BLaER1 treated with 17β-estradiol and CSF1 and Interleukin-3, amounts not matched to agents 10 nM and 100 nM (cell line): ENCODE measurements around the gene STX8.
A peak's percentile ranks its signal among the peaks of the same experiment; 100 is the strongest.
"Not testable (repeated sequence)": the region's sequence is repeated elsewhere in the genome, so short reads cannot be mapped to it uniquely, and the experiment has no call there.

Experiments
- H3K27ac ChIP-seq, 11 experiments: shearing (Covaris generic); formaldehyde crosslinking; 2 replicates each; pipeline ENCODE4 v1.8.1; 2022
- H3K27me3 ChIP-seq, 11 experiments: shearing (Covaris generic); formaldehyde crosslinking; 2 replicates each; pipeline ENCODE4 v1.8.1; 2022
- H3K36me3 ChIP-seq, 11 experiments: shearing (Covaris generic); formaldehyde crosslinking; 2 replicates each; pipeline ENCODE4 v1.8.1; 2022
- H3K4me1 ChIP-seq, 10 experiments: shearing (Covaris generic); formaldehyde crosslinking; 2 replicates each; pipeline ENCODE4 v1.8.1; 2022
- H3K4me2 ChIP-seq, 11 experiments: shearing (Covaris generic); formaldehyde crosslinking; 2 replicates each; pipeline ENCODE4 v1.8.1; 2022
- H3K4me3 ChIP-seq, 10 experiments: shearing (Covaris generic); formaldehyde crosslinking; 2 replicates each; pipeline ENCODE4 v1.8.1; 2022
- H3K9ac ChIP-seq, 11 experiments: shearing (Covaris generic); formaldehyde crosslinking; 2 replicates each; pipeline ENCODE4 v1.8.1; 2022
- H3K9me3 ChIP-seq, 11 experiments: shearing (Covaris generic); formaldehyde crosslinking; replicated peaks in 1 of 11; 2 replicates each; pipeline ENCODE4 v1.8.1; 2022
- H4K20me1 ChIP-seq, 11 experiments: shearing (Covaris generic); formaldehyde crosslinking; 2 replicates each; pipeline ENCODE4 v1.8.1; 2022
- Cebpa-rat ChIP-seq, 11 experiments: shearing (Covaris generic); IDR thresholded peaks; 2 replicates each; pipeline ENCODE4 v1.8.1; 2022

The STX8 gene

DNA sequence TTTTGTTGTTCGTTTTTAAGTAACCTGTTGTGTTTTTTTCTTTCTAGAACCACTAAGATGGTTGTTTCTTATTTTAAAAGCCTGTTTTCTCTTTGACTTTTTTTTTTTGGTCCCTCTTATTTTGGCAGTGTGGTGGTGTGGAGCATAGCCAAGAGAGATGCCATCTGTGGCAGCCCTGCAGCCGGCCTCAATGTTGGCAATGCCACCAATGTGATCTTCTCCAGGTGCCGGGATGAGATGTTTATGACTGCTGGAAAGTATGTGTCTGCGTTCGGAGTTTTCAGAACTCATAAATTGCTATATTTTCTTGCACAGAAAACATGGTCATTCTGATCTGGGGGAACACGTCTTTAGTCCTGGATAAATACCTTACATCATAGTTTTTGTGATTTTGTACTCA, 18.4 kb upstream of the STX8 start:
- no peaks in the 10 kb centered on the region for H4K20me1 ChIP-seq
- H3K36me3 ChIP-seq, result no peaks in the 10 kb centered on the region
- no peaks in the 10 kb centered on the region for H3K27me3 ChIP-seq
- peaks cover 0 to 7% (median 0%) of the 10 kb centered on the region in 11 experiments; a peak in 3 of 22 replicates for H3K9me3 ChIP-seq
- no peaks in the 10 kb centered on the region for H3K4me1 ChIP-seq
- no peak overlapping the region for H3K4me3 ChIP-seq
- no peak overlapping the region for H3K9ac ChIP-seq
- no peak overlapping the region for H3K27ac ChIP-seq
- no peak overlapping the region for H3K4me2 ChIP-seq
- no peak for TF ChIP-seq Cebpa-rat (IDR thresholded peaks at IDR 0.05)

GRCh38 chr17:9587969-9588656, 12.5 kb upstream of the STX8 start:
- Histone ChIP-seq H3K36me3 (0 out of 22 replicates have a peak, but pooled peaks cover 0 to 3% (median 0%) of the 10 kb centered on the region in 11 experiments), H3K4me1 (no peaks in the 10 kb centered on the region), H3K4me2 (no peak overlapping the region), H4K20me1 (no peaks in the 10 kb centered on the region), H3K9ac (no peak overlapping the region), H3K4me3 (no peak overlapping the region; a peak in 1 of 20 replicates), H3K9me3 (peaks cover 14 to 29% (median 21%) of the 10 kb centered on the region in 11 experiments), H3K27me3 (no peaks in the 10 kb centered on the region), H3K27ac (no peak overlapping the region)
- no peak for TF ChIP-seq Cebpa-rat (IDR thresholded peaks at IDR 0.05)

DNA sequence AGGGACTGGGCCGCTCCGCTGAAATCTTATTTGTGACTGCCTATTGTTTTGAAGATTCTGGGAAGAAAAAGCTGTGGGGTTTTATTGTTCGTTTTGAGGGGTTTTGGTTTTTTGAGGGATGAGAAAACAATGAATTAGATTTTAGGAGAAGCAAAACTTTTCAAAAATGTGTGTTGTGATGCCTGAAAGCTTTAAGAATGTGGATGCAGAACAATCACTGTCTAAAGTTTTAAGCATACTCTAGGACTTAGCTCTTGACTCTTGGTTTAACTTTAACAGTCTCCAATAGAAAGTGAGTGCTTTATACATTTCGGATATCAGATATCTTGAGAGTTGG, 1.7 kb upstream of the STX8 start:
- Histone ChIP-seq H4K20me1 (no peaks in the 10 kb centered on the region; a peak in 1 of 22 replicates), H3K4me3 (0 out of 20 replicates have a peak overlapping the region, but pooled peaks of 1 of the 10 experiments have one; percentile 95), H3K27me3 (no peaks in the 10 kb centered on the region), H3K9ac (peak overlapping the region in 1 of 11 experiments; percentile 83; a peak in 2 of 22 replicates), H3K9me3 (no peaks in the 10 kb centered on the region), H3K4me1 (peaks cover 13 to 19% (median 15%) of the 10 kb centered on the region in 10 experiments), H3K27ac (no peak overlapping the region), H3K4me2 (peak overlapping the region in 10 of 11 experiments; percentile 85 to 100 (median 96); a peak in 18 of 22 replicates), H3K36me3 (no peaks in the 10 kb centered on the region)
- no peak for TF ChIP-seq Cebpa-rat (IDR thresholded peaks at IDR 0.05)

GRCh38 chr17:9576521-9577372, 1.1 kb upstream of the STX8 start, which contains the start of gene CFAP52:
Gene CFAP52 (plus strand): TSS chr17:9576642. CDS start chr17:9576696, 54 bp downstream.
- H3K27me3 ChIP-seq, result no peaks in the 10 kb centered on the region
- peak within 1 kb of the TSS; percentile 85 to 100 (median 95) for H3K4me2 ChIP-seq
- H3K27ac ChIP-seq, result peak within 1 kb of the TSS; percentile 27 to 78 (median 62); a peak in 21 of 22 replicates
- peak within 1 kb of the TSS; percentile 70 to 85 (median 82) for H3K9ac ChIP-seq
- H3K4me1 ChIP-seq, result peaks cover 13 to 19% (median 15%) of the 10 kb centered on the region in 10 experiments
- H3K4me3 ChIP-seq, result peak within 1 kb of the TSS; percentile 71 to 99 (median 90)
- peaks cover 0 to 4% (median 0%) of the 10 kb centered on the region in 11 experiments; a peak in 2 of 22 replicates for H4K20me1 ChIP-seq
- TF ChIP-seq Cebpa-rat (IDR thresholded peaks at IDR 0.05), result no peak
- H3K9me3 ChIP-seq, result no peaks in the 10 kb centered on the region
- no peaks in the 10 kb centered on the region for H3K36me3 ChIP-seq

GRCh38 chr17:9571201-9571600, 4.4 kb downstream of the STX8 start:
- TF ChIP-seq Cebpa-rat (IDR thresholded peaks at IDR 0.05), result no peak
- peaks cover 8 to 14% (median 9%) of the 10 kb centered on the region in 10 experiments; a peak in 17 of 20 replicates for H3K4me1 ChIP-seq
- H3K4me2 ChIP-seq, result no peak overlapping the region
- peaks cover 0 to 38% (median 0%) of the 10 kb centered on the region in 11 experiments; a peak in 7 of 22 replicates for H4K20me1 ChIP-seq
- no peak overlapping the region for H3K4me3 ChIP-seq
- no peaks in the 10 kb centered on the region for H3K27me3 ChIP-seq
- no peak overlapping the region for H3K27ac ChIP-seq
- H3K36me3 ChIP-seq, result peaks cover 31 to 48% (median 40%) of the 10 kb centered on the region in 11 experiments
- no peak overlapping the region for H3K9ac ChIP-seq
- no peaks in the 10 kb centered on the region for H3K9me3 ChIP-seq

GRCh38 chr17:9568957-9569588, 6.5 kb downstream of the STX8 start:
- Histone ChIP-seq H3K4me3 (no peak overlapping the region), H3K4me2 (no peak overlapping the region), H3K36me3 (peaks cover 44 to 69% (median 57%) of the 10 kb centered on the region in 11 experiments), H3K27me3 (no peaks in the 10 kb centered on the region), H4K20me1 (peaks cover 0 to 58% (median 6%) of the 10 kb centered on the region in 11 experiments; a peak in 7 of 22 replicates), H3K9me3 (no peaks in the 10 kb centered on the region), H3K27ac (no peak overlapping the region), H3K4me1 (peaks cover 0 to 15% (median 2%) of the 10 kb centered on the region in 10 experiments; a peak in 2 of 20 replicates), H3K9ac (no peak overlapping the region)
- no peak for TF ChIP-seq Cebpa-rat (IDR thresholded peaks at IDR 0.05)

- Histone ChIP-seq H3K36me3 (peaks cover 50 to 79% (median 63%) of the 10 kb centered on the region in 11 experiments), H3K27me3 (no peaks in the 10 kb centered on the region), H3K4me2 (no peak overlapping the region), H3K9ac (no peak overlapping the region), H3K9me3 (0 out of 22 replicates have a peak, but pooled peaks cover 0 to 3% (median 0%) of the 10 kb centered on the region in 11 experiments), H3K4me1 (peaks cover 0 to 9% (median 0%) of the 10 kb centered on the region in 10 experiments; a peak in 2 of 20 replicates), H3K4me3 (no peak overlapping the region), H3K27ac (no peak overlapping the region), H4K20me1 (peaks cover 0 to 58% (median 6%) of the 10 kb centered on the region in 11 experiments; a peak in 7 of 22 replicates)
- no peak for TF ChIP-seq Cebpa-rat (IDR thresholded peaks at IDR 0.05)
These were observed 7.6 kb downstream of the STX8 start for GRCh38 chr17:9568004-9568403.

GRCh38 chr17:9566739-9567138, 8.9 kb downstream of the STX8 start:
- H3K36me3 ChIP-seq, result peaks cover 50 to 91% (median 67%) of the 10 kb centered on the region in 11 experiments
- not testable (repeated sequence) for H3K27me3 ChIP-seq, H3K4me3 ChIP-seq, H3K4me1 ChIP-seq, H3K27ac ChIP-seq, H3K9me3 ChIP-seq, H3K9ac ChIP-seq, H3K4me2 ChIP-seq
- H4K20me1 ChIP-seq, result peaks cover 0 to 54% (median 6%) of the 10 kb centered on the region in 11 experiments; a peak in 7 of 22 replicates
